Measurements from ENCODE around the gene DPH7.
"Not testable (repeated sequence)": the region's sequence is repeated elsewhere in the genome, so short reads cannot be mapped to it uniquely, and the experiment has no call there.

DPH7 gene

DNA sequence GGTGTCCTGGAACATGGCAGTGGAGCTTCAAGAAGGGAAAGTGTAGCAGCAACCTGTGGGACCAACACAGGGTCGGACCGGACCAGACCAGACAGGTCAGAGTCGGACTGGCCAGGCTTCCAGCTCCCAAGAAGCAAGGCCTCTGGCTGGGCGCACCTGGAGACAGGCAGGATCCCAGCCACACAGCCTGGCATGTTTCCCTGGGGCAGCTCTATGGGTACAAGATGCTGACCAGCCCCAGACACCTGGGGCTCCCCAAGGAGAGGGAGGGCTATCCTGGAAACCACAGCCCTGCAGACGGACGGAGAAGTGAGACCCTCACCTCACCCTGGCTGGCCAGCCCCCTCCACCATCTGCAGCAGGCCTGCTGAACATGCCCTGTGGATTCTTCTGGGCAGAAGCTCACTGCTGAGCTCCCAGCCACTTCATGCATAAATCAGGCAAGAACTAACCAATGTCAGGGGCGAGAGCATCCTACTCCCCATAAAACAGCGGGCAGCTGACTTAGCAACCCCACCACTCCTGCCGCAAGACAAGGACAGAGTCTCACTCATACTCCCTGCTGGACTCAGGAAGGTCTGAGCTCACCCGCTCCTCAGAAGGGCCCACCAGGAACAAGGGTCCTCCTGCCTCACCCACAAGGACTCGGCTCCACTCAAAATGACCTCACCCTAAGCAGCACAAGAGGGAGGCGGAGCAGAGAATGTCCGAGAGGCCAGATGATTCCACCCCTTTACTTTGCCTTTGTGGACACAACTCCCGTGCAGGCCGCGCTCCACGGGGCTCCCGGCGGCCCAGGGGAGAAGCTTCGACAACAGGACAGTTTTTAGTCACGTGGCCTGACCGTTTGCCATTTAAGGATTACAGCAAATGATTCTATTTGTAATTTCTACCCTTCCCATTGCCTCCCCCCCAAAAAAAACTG lies 2.9 kb upstream of the DPH7 start:
- no peak for DNase-seq

DNA sequence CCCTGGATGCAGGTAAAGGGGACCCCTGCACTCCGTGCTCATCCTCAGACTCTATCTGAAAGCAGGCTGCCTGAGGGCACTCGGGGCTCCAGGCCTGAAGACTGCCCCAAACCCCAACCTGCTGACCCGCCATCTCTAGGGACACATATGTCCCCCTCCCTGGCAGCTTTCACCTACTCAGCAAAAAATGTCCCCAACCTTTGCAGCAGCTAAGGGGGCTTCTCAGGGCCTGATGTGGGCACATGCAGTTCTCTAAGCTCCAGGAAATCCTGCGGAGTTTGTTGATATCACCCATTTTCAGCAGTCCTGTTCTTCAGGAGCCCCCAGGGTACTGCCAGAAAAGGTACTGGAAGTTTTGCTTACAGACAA lies 2.2 kb upstream of the DPH7 start:
- DNase-seq = no peak

- no peak for DNase-seq
These were observed 1.7 kb upstream of the DPH7 start for GRCh38 chr9:137580209-137580953.

DNA sequence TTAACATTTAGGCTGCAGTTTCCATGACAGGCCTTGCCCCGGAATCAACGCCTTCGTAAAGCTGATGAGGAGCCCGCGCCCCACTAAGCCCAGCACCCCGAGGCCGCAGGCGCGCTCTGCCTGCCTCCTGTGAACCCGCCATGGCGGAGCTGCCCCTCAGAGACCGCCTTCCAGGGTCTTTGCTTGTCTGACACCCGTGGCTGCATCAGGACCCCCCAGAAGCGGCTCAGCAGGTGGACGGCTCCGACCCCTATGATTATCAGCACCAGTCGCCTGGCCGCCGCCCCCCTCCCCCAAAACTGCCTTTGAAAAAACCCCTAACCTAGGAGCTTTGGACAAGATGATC lies 507 bp upstream of the DPH7 start:
- no peak for DNase-seq

DNA sequence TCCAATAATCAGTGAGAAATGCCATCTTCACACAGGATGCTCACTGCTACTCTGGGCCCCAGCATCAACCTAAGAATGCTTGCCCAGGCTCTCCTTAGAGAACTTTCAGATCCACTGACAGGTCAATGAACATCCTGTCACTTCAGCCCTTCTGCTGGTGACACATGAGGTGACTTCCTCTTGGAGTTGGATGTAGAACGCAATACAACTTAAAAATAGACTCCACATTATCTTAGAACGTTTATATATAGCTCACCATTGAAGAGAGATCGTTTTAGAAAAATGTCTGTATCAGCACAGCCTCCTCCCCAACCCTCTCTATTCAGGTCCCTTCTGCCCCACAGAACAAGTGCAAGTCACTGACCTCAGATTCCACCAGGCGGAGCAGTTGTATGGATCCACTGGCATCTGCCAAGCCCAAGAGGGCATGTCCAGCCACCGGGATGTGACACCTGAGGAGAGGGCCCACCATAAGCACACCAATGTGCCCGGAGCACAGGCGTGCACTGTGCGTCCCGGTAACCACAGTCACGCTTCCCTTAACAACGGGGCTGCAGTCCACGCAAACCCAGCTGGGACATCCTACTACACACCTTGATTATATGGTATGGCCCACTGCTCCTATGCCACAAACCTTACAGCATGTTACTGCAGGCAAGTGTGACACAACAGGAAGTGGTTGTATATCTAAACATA lies 2.9 kb downstream of the DPH7 start:
- DNase-seq = no peak

DNA sequence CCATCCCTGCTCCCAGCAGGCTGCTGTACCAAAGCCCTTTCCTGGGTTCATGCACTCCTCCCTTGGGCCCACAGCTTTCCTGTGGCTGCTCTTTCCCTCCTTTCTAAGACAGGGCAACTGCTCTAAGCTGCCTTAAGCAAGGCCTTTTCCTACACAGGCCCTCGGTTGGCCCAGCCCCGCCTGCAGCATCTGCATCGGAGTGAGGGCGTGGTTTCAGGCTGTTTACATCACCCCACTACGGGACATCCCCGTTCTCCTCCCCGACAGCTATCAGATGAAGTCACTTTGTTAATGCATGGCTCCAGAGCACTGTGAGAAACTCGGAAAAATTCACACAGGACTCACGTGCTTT lies 3.4 kb downstream of the DPH7 start:
- peak in 20 of 58 donors; percentile 16 to 68 (median 46) for DNase-seq

GRCh38 chr9:137574192-137574591 lies 4.5 kb downstream of the DPH7 start:
- no peak for DNase-seq

DNA sequence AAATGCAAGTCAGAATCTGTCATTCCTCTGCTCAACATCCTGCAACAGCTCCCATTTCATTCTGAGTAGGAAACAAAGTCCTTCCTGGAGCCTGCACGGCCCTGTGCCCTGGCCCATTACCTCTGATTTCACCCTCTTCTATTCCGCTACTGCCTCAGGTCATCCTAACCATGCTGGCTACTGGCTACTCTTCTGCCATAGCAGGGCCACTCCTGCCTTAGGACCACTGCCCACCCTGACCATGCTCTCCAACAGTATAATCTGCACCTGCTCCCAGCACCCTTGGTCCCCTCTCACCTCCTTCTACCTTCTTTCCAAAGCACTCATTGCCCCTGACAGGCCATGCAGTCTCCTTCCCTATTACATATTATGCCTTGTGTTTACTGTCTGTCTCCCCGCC lies 8.2 kb downstream of the DPH7 start:
- DNase-seq = no peak

- no peak for DNase-seq
These were observed 9.0 kb downstream of the DPH7 start for GRCh38 chr9:137569609-137570203.

DNA sequence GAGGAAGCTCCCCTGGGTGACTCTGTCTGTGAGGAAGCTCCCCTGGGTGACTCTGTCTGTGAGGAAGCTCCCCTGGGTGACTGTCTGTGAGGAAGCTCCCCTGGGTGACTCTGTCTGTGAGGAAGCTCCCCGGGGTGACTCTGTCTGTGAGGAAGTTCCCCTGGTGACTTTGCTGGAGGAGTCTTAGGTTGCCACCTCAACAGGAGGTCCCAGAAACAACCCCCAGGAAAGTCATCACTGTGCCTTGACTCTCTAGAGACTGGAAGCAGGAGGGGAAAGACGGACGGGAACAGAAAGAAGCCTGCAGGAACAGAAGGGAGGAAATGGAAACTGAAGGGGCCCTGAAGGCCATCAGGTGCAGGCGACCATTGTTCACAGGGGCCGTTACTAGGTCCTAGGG lies 10.3 kb downstream of the DPH7 start:
- not testable (repeated sequence) for DNase-seq

GRCh38 chr9:137564817-137565411 lies 13.8 kb downstream of the DPH7 start:
- DNase-seq = no peak

DNA sequence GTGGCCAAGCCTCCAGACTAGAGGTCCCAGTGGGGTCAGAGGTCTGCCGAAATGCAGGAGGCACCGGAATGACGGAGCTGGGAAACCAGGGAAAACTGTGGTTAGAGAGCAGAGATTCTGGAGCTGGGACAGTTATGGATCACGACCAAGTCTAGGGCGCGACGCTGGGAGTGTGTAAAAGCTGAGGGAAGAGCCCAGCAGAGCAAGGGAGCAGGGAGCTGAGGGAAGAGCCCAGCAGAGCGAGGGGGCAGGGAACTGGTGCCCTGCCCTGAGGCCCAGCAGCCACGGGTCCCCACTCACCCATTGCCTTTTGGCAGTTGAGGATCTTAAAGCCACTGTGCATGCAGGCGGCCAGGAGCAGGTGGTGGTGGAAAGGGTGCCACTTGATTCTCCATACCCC lies 14.6 kb downstream of the DPH7 start:
- DNase-seq = no peak

DNA sequence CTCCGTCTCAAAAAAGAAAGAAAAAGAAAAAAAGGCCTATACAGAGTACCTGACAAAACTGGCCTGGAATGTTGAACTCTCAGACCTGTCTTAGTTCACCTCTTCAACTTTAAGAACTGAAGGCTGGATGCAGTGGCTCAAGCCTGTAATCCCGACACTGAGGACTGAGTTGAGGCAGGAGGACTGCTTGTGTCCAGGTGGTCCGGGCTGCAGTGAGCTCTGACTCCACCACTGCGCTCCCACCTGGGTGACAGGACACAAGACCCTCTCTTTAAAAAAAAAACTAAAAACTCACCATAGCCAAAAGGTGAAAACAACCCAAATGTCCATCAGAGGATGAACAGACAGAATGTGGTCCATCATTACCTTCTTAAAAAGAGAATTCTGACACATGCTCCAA lies 20.6 kb downstream of the DPH7 start:
- no peak for DNase-seq

GRCh38 chr9:137556069-137556838 lies 22.5 kb downstream of the DPH7 start:
- DNase-seq = no peak

DNA sequence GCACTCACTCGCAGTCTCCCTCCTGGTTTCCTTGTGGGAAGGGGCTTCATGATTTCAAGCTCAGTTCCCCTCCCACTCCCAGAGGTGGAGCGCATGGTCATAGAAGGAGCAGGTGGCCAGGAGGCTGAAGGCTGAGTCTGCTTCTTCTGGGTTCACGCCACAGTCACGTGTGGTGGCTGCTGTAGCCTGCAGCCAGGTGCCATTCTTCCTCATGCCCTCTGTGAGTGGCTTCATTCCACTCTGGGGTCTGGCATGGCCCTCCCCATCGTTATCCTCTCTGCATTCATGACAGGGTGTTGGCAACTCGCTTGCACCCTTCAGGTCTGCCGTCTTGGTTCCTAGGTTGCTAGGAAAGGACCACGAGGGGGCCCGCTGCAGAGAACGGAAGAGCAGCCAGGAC lies 23.5 kb downstream of the DPH7 start:
- no peak for DNase-seq

DNA sequence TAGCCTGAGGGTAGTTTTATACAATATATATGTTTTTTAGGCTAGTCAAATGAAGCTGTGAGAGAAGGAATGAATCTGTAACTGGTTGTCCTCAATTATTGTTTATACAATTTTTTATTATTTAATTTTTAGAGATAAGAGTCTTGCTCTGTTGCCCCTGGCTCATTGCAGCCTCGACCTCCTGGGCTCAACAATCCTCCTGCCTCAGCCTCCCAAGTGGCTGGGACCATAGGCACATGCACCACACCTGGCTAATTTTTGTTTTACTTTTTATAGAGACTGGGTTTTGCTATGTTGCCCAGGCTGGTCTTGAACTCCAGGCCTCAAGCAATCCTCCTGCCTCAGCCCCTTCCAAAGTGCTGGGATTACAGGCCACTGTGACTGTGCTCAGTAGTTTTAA lies 24.4 kb downstream of the DPH7 start:
- no peak for DNase-seq

DNA sequence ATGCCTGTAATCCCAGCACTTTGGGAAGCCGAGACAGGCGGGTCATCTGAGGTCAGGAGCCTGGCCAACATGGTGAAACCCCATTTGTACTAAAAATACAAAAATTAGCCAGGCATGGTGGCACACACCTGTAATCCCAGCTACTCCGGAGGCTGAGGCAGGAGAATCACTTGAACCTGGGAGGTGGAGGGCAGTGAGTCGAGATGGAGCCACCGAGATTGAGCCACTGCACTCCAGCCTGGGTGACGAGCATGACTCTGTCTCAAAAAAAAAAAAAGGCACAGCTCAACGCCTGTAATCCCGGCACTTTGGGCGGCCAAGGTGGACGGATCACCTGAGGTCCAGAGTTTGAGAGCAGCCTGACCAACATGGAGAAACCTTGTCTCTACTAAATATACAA lies 25.1 kb downstream of the DPH7 start:
- not testable (repeated sequence) for DNase-seq

DNA sequence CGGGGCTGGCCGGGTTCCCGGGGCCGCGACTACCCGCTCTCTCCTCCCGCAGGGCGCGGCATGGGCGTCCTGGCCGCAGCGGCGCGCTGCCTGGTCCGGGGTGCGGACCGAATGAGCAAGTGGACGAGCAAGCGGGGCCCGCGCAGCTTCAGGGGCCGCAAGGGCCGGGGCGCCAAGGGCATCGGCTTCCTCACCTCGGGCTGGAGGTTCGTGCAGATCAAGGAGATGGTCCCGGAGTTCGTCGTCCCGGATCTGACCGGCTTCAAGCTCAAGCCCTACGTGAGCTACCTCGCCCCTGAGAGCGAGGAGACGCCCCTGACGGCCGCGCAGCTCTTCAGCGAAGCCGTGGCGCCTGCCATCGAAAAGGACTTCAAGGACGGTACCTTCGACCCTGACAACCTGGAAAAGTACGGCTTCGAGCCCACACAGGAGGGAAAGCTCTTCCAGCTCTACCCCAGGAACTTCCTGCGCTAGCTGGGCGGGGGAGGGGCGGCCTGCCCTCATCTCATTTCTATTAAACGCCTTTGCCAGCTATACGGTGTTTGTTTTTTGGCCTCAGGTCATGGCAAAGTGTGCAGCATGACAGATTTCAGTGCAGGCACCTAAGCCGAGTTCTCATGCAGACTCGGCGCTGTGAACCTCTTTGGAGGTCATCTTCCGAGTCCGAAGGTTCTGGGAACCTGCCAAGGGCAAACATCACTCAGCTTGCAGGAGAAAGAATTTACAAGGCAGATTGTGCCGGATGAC lies 26.5 kb downstream of the DPH7 start:
- peak in 1 of 58 donors; percentile 66 for DNase-seq

GRCh38 chr9:137551264-137552021 lies 27.3 kb downstream of the DPH7 start, which contains the start of gene MRPL41:
MRPL41 (plus strand) TSS chr9:137551879; CDS start chr9:137552082, 203 bp downstream.
- peak; percentile 31 to 93 (median 84) for DNase-seq

All from anterior cingulate cortex (tissue), 58 donors.